HepG2 (cell line): ENCODE data around the gene HMMR. TPM values are rescaled to one million over a fixed set of nuclear protein-coding genes. Genes with fewer than 3 reads are reported as not detected.

ENCODE experiments used
- ATF7-NPFF ChIP-seq: sonication (generic); formaldehyde crosslinking; IDR thresholded peaks from 2 replicates; pipeline ENCODE4 v1.8.1; 2023; ENCODE audit warnings: mild to moderate bottlenecking, low read depth, missing genetic modification reagents, moderate library complexity
- BHLHE40 ChIP-seq: IDR thresholded peaks from 2 replicates; pipeline ENCODE4 v1.6.1; 2011; ENCODE audit warnings: low read length, improper control_type of control experiment
- BRD4 ChIP-seq: sonication (generic); formaldehyde crosslinking; IDR thresholded peaks from 2 replicates; pipeline ENCODE4 v1.4.0; 2020; ENCODE audit warnings: missing genetic modification reagents
- CBX1 ChIP-seq: IDR thresholded peaks from one replicate; pipeline ENCODE4 v1.6.1; 2016; ENCODE audit warnings: antibody characterized with exemption, low read depth
- FOSL1 ChIP-seq: sonication (generic); formaldehyde crosslinking; IDR thresholded peaks from 2 replicates; pipeline ENCODE4 v1.9.0; 2021; ENCODE audit warnings: missing genetic modification reagents, borderline replicate concordance
- GABPA ChIP-seq, 2 experiments: IDR thresholded peaks; 2 replicates each; pipeline ENCODE4 v1.6.1; 2011 to 2016; ENCODE audit warnings: low read depth in 2 of 2, low read length in 1 of 2, missing biosample characterization in 1 of 2, missing genetic modification characterization in 1 of 2
- GLMP ChIP-seq: sonication (generic); formaldehyde crosslinking; IDR thresholded peaks from 2 replicates; pipeline ENCODE4 v1.9.0; 2021; ENCODE audit warnings: missing genetic modification reagents, mild to moderate bottlenecking, borderline replicate concordance
- GTF2F1 ChIP-seq: fragments of 150-350 bp; IDR thresholded peaks from 2 replicates; pipeline ENCODE4 v1.6.1; 2014; ENCODE audit warnings: low read length
- KMT2B ChIP-seq: IDR thresholded peaks from 2 replicates; pipeline ENCODE4 v1.6.1; 2016; ENCODE audit warnings: missing genetic modification reagents, missing compliant biosample characterization
- MLXIP ChIP-seq: sonication (generic); formaldehyde crosslinking; IDR thresholded peaks from 2 replicates; pipeline ENCODE4 v1.9.0; 2021; ENCODE audit warnings: missing genetic modification reagents, borderline replicate concordance
- NFYC ChIP-seq: IDR thresholded peaks from 2 replicates; pipeline ENCODE4 v1.6.1; 2016; ENCODE audit warnings: missing genetic modification reagents, missing compliant biosample characterization
- PBX2 ChIP-seq: IDR thresholded peaks from 2 replicates; pipeline ENCODE4 v1.6.1; 2016; ENCODE audit warnings: control low read depth
- TOE1 ChIP-seq: sonication (generic); formaldehyde crosslinking; IDR thresholded peaks from 2 replicates; pipeline ENCODE4 v1.4.0; 2020; ENCODE audit warnings: mild to moderate bottlenecking, missing genetic modification reagents
- ZBTB34 ChIP-seq: sonication (generic); formaldehyde crosslinking; IDR thresholded peaks from 2 replicates; pipeline ENCODE4 v1.8.0; 2022; ENCODE audit warnings: mild to moderate bottlenecking, missing genetic modification reagents
- ZFP62 ChIP-seq: sonication (generic); formaldehyde crosslinking; IDR thresholded peaks from 2 replicates; pipeline ENCODE4 v1.4.0; 2020; ENCODE audit warnings: missing genetic modification reagents
- ZNF205 ChIP-seq: IDR thresholded peaks from 2 replicates; pipeline ENCODE4 v1.6.1; 2018; ENCODE audit warnings: missing biosample characterization, missing genetic modification reagents
- ZNF296 ChIP-seq: sonication (generic); formaldehyde crosslinking; conservative IDR thresholded peaks from 2 replicates; pipeline ENCODE4 v1.5.0; 2020; ENCODE audit warnings: mild to moderate bottlenecking, missing genetic modification reagents
- ZNF383 ChIP-seq: sonication (generic); formaldehyde crosslinking; IDR thresholded peaks from 2 replicates; pipeline ENCODE4 v1.4.0; 2020; ENCODE audit warnings: missing genetic modification reagents, mild to moderate bottlenecking, borderline replicate concordance
- ZNF782 ChIP-seq: sonication (generic); formaldehyde crosslinking; IDR thresholded peaks from 2 replicates; pipeline ENCODE4 v1.4.0; 2020; ENCODE audit warnings: missing genetic modification reagents, mild to moderate bottlenecking, borderline replicate concordance
- polyA plus RNA-seq, 8 experiments: library from polyadenylated mRNA; depleted of rRNA in 3 of 8; stranded (reverse) in 7 of 8; unstranded in 1 of 8; fragments of >200 nt; fragmentation: Illumina TruSeq in 4 of 8; extraction: Trizol in 4 of 8; gene quantifications; 2 replicates each; pipeline versions ENCODE4 v1.2.1 to v1.2.3, GENCODE V29; 2011 to 2016; ENCODE audit warnings: low read depth in 4 of 8, missing spikeins in 1 of 8, mixed read lengths in 1 of 8; ENCODE audit not compliant: insufficient read depth in 1 of 8
- total RNA-seq, 5 experiments: library from RNA; depleted of rRNA; stranded (reverse); fragments of >200 nt; fragmentation: Illumina TruSeq; extraction: Trizol; gene quantifications; 2 replicates each; pipeline ENCODE4 v1.2.3, GENCODE V29; 2016; ENCODE audit warnings: low read depth in 1 of 5

Gene HMMR
- total and polyA plus RNA-seq, 2 of the 13 experiments (the other 11 are each of a cell fraction or from before 2014, with no cell fraction given) = 8.5 to 48.3 TPM

GRCh38 chr5:163437309-163438182 is 22.9 kb upstream of the HMMR start, which contains the start of gene CCNG1 (continued):
- TF ChIP-seq MLXIP = no peak
- TF ChIP-seq ZBTB34 = no peak
- no peak for TF ChIP-seq ZNF782
- no peak for TF ChIP-seq FOSL1 (CRISPR knock-in tag)
- peak; percentile 93 for TF ChIP-seq PBX2 (CRISPR knock-in tag)
- peak; percentile 72 for TF ChIP-seq KMT2B (CRISPR knock-in tag)
- TF ChIP-seq ZNF205 (CRISPR knock-in tag) = peak; percentile 44; the same call in 1 of the 2 replicates
- no peak for TF ChIP-seq ATF7-NPFF
- no peak for TF ChIP-seq BRD4 (CRISPR knock-in tag)
- TF ChIP-seq BHLHE40 = no peak; the same call in 1 of the 2 replicates
- no peak for TF ChIP-seq GABPA (IDR thresholded peaks at IDR 0.05; ENCODE audit: low read depth, low read length)
- peak; percentile 51; the same call in 1 of the 2 replicates for TF ChIP-seq GABPA (CRISPR knock-in tag; IDR thresholded peaks at IDR 0.05; ENCODE audit: low read depth)
- no peak for TF ChIP-seq GLMP
- no peak for TF ChIP-seq TOE1 (CRISPR knock-in tag)
- no peak for TF ChIP-seq ZNF296 (CRISPR knock-in tag)
- peak; percentile 79; the same call in 1 of the 2 replicates for TF ChIP-seq GTF2F1
- no peak for TF ChIP-seq ZNF383 (CRISPR knock-in tag)
- peak; percentile 27 for TF ChIP-seq CBX1
- peak; percentile 90 for TF ChIP-seq NFYC (CRISPR knock-in tag)
- no peak for TF ChIP-seq ZFP62 (CRISPR knock-in tag)
